HEK293 (cell line): ENCODE measurements around the gene PHRF1.

Experiments
- FEZF1 ChIP-seq: fragments of 450-650 bp; formaldehyde crosslinking; IDR thresholded peaks from 2 replicates; pipeline ENCODE4 v1.5.1; 2016; ENCODE audit warnings: missing biosample characterization, missing genetic modification characterization
- YY1 ChIP-seq: fragments of 450-650 bp; formaldehyde crosslinking; IDR thresholded peaks from 2 replicates; pipeline ENCODE4 v1.5.1; 2018; ENCODE audit warnings: missing biosample characterization, missing genetic modification characterization
- ZBTB8A ChIP-seq: fragments of 450-650 bp; formaldehyde crosslinking; IDR thresholded peaks from 2 replicates; pipeline ENCODE4 v1.5.1; 2016; ENCODE audit warnings: missing biosample characterization, missing genetic modification characterization
- ZNF10 ChIP-seq: fragments of 450-650 bp; formaldehyde crosslinking; IDR thresholded peaks from 2 replicates; pipeline ENCODE4 v1.5.1; 2017; ENCODE audit warnings: missing biosample characterization, missing genetic modification characterization
- ZNF121 ChIP-seq: fragments of 450-650 bp; formaldehyde crosslinking; IDR thresholded peaks from 2 replicates; pipeline ENCODE4 v1.5.1; 2016; ENCODE audit warnings: missing biosample characterization, missing genetic modification characterization
- ZNF24 ChIP-seq: fragments of 450-650 bp; formaldehyde crosslinking; IDR thresholded peaks from 2 replicates; pipeline ENCODE4 v1.5.1; 2016; ENCODE audit warnings: missing biosample characterization, missing genetic modification characterization
- ZNF785 ChIP-seq: fragments of 450-650 bp; formaldehyde crosslinking; IDR thresholded peaks from 2 replicates; pipeline ENCODE4 v1.5.1; 2016; ENCODE audit warnings: missing biosample characterization, missing genetic modification characterization
- TF ChIP-seq, protein P1 (sequence below): fragments of 450-650 bp; formaldehyde crosslinking; IDR thresholded peaks from 2 replicates; pipeline ENCODE4 v1.5.1; 2016; ENCODE audit warnings: missing biosample characterization, missing genetic modification characterization
- TF ChIP-seq, protein P2 (sequence below): fragments of 450-650 bp; formaldehyde crosslinking; IDR thresholded peaks from 2 replicates; pipeline ENCODE4 v1.5.1; 2016; ENCODE audit warnings: missing biosample characterization, missing genetic modification characterization
- TF ChIP-seq, protein P3 (sequence below): fragments of 450-650 bp; formaldehyde crosslinking; IDR thresholded peaks from 2 replicates; pipeline ENCODE4 v1.5.1; 2016; ENCODE audit warnings: missing biosample characterization, missing genetic modification characterization, low read depth
- TF ChIP-seq, protein P4 (sequence below): fragments of 450-650 bp; formaldehyde crosslinking; IDR thresholded peaks from 2 replicates; pipeline ENCODE4 v1.5.1; 2016; ENCODE audit warnings: missing biosample characterization, missing genetic modification characterization

DNA sequence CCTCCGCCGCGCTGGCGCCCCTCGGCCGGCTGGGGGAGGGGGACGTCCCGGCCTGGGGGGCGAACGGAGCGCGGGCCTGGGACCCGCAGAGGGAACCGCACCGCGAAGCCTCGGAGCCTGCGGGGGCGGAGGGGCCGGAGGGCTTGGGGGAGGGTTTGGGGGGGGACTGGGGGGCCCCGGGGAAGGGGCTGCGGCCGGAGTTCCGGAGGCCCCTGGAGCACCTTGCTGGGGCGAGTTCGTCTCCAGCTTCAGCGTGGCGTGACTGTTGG lies 51.0 kb downstream of the PHRF1 start:
- no peak for TF ChIP-seq ZNF785 (tag by site-specific recombination)
- TF ChIP-seq, protein P1, sequence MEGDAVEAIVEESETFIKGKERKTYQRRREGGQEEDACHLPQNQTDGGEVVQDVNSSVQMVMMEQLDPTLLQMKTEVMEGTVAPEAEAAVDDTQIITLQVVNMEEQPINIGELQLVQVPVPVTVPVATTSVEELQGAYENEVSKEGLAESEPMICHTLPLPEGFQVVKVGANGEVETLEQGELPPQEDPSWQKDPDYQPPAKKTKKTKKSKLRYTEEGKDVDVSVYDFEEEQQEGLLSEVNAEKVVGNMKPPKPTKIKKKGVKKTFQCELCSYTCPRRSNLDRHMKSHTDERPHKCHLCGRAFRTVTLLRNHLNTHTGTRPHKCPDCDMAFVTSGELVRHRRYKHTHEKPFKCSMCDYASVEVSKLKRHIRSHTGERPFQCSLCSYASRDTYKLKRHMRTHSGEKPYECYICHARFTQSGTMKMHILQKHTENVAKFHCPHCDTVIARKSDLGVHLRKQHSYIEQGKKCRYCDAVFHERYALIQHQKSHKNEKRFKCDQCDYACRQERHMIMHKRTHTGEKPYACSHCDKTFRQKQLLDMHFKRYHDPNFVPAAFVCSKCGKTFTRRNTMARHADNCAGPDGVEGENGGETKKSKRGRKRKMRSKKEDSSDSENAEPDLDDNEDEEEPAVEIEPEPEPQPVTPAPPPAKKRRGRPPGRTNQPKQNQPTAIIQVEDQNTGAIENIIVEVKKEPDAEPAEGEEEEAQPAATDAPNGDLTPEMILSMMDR: no peak
- no peak for TF ChIP-seq FEZF1 (tag by site-specific recombination)
- TF ChIP-seq ZNF10 (tag by site-specific recombination): no peak
- TF ChIP-seq, protein P2, sequence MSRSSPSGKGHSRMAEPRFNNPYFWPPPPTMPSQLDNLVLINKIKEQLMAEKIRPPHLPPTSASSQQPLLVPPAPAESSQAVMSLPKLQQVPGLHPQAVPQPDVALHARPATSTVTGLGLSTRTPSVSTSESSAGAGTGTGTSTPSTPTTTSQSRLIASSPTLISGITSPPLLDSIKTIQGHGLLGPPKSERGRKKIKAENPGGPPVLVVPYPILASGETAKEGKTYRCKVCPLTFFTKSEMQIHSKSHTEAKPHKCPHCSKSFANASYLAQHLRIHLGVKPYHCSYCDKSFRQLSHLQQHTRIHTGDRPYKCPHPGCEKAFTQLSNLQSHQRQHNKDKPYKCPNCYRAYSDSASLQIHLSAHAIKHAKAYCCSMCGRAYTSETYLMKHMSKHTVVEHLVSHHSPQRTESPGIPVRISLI (tag by site-specific recombination): no peak
- TF ChIP-seq YY1 (tag by site-specific recombination): no peak
- TF ChIP-seq ZNF121 (tag by site-specific recombination): no peak
- TF ChIP-seq, protein P3, sequence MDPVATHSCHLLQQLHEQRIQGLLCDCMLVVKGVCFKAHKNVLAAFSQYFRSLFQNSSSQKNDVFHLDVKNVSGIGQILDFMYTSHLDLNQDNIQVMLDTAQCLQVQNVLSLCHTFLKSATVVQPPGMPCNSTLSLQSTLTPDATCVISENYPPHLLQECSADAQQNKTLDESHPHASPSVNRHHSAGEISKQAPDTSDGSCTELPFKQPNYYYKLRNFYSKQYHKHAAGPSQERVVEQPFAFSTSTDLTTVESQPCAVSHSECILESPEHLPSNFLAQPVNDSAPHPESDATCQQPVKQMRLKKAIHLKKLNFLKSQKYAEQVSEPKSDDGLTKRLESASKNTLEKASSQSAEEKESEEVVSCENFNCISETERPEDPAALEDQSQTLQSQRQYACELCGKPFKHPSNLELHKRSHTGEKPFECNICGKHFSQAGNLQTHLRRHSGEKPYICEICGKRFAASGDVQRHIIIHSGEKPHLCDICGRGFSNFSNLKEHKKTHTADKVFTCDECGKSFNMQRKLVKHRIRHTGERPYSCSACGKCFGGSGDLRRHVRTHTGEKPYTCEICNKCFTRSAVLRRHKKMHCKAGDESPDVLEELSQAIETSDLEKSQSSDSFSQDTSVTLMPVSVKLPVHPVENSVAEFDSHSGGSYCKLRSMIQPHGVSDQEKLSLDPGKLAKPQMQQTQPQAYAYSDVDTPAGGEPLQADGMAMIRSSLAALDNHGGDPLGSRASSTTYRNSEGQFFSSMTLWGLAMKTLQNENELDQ (tag by site-specific recombination): no peak
- no peak for TF ChIP-seq ZNF24 (tag by site-specific recombination)
- TF ChIP-seq, protein P4, sequence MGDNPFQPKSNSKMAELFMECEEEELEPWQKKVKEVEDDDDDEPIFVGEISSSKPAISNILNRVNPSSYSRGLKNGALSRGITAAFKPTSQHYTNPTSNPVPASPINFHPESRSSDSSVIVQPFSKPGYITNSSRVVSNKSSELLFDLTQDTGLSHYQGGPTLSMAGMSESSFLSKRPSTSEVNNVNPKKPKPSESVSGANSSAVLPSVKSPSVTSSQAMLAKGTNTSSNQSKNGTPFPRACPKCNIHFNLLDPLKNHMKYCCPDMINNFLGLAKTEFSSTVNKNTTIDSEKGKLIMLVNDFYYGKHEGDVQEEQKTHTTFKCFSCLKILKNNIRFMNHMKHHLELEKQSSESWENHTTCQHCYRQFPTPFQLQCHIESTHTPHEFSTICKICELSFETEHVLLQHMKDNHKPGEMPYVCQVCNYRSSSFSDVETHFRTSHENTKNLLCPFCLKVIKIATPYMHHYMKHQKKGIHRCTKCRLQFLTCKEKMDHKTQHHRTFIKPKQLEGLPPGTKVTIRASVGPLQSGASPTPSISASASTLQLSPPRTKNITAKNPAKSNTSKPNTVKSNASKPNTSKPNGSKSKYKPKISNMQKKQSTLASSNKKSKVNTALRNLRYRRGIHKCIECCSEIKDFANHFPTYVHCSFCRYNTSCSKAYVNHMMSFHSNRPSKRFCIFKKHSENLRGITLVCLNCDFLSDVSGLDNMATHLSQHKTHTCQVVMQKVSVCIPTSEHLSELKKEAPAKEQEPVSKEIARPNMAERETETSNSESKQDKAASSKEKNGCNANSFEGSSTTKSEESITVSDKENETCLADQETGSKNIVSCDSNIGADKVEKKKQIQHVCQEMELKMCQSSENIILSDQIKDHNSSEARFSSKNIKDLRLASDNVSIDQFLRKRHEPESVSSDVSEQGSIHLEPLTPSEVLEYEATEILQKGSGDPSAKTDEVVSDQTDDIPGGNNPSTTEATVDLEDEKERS (tag by site-specific recombination): no peak
- no peak for TF ChIP-seq ZBTB8A (tag by site-specific recombination)
